Chondrocyte (in vitro differentiated cells): ENCODE data around the gene ATP1B2. TPM values are rescaled to one million over a fixed set of nuclear protein-coding genes. Genes with fewer than 3 reads are reported as not detected.

Experiments
- DNase-seq: peaks from one replicate; pipeline ENCODE4 v3.0.0; 2021; ENCODE audit warnings: mixed read lengths, low spot score
- H3K27ac Mint-ChIP-seq: one replicate; pipeline ENCODE4 v1.8.0; 2021; ENCODE audit warnings: mild to moderate bottlenecking, moderate library complexity, mixed read lengths; ENCODE audit not compliant: unreplicated experiment
- H3K27me3 Mint-ChIP-seq: 2 replicates; pipeline ENCODE4 v1.8.0; 2021; ENCODE audit warnings: low read depth, mixed read lengths
- H3K36me3 Mint-ChIP-seq: 2 replicates; pipeline ENCODE4 v1.8.0; 2021; ENCODE audit warnings: low read depth, mixed read lengths
- H3K4me1 Mint-ChIP-seq: 2 replicates; pipeline ENCODE4 v1.8.0; 2021; ENCODE audit warnings: low read depth, mild to moderate bottlenecking, mixed read lengths
- H3K4me3 Mint-ChIP-seq: one replicate; pipeline ENCODE4 v1.8.0; 2021; ENCODE audit warnings: mild to moderate bottlenecking, moderate library complexity, mixed read lengths; ENCODE audit not compliant: unreplicated experiment
- H3K9me3 Mint-ChIP-seq: 2 replicates; pipeline ENCODE4 v1.8.0; 2021; ENCODE audit warnings: low read depth, mixed read lengths
- CTCF ChIP-seq: fragments of 200-600 bp; sonication (generic); IDR thresholded peaks from 2 replicates; pipeline ENCODE4 v1.5.0; 2021; ENCODE audit warnings: antibody characterized with exemption, mild to moderate bottlenecking, moderate library complexity
- total RNA-seq: library from RNA; stranded (reverse); gene quantifications from 3 replicates; pipeline ENCODE4 v1.2.1, GENCODE V29; 2021

ATP1B2 gene
- total RNA-seq, 1 donor from 2014 or later, result 0.90 TPM

GRCh38 chr17:7676533-7676932 lies 25.8 kb downstream of the ATP1B2 start:
- Mint-ChIP-seq H3K27ac (no peak overlapping the region), H3K4me3 (no peak overlapping the region), H3K36me3 (peaks cover 31% of the 10 kb centered on the region), H3K4me1 (peaks cover 10% of the 10 kb centered on the region), H3K27me3 (no peaks in the 10 kb centered on the region), H3K9me3 (peaks cover 9% of the 10 kb centered on the region)
- no peak for DNase-seq
- TF ChIP-seq CTCF, result no peak

- H3K27me3 Mint-ChIP-seq, result no peaks in the 10 kb centered on the region
- no peak overlapping the region for H3K4me3 Mint-ChIP-seq
- peaks cover 9% of the 10 kb centered on the region for H3K9me3 Mint-ChIP-seq
- peaks cover 26% of the 10 kb centered on the region for H3K36me3 Mint-ChIP-seq
- no peak for DNase-seq
- no peak overlapping the region for H3K27ac Mint-ChIP-seq
- TF ChIP-seq CTCF, result no peak
- peaks cover 10% of the 10 kb centered on the region for H3K4me1 Mint-ChIP-seq
Measured at GRCh38 chr17:7677388-7678067, 26.8 kb downstream of the ATP1B2 start.

- Mint-ChIP-seq H3K27ac (peak overlapping the region; percentile 100), H3K4me1 (peaks cover 26% of the 10 kb centered on the region), H3K4me3 (peak overlapping the region; percentile 98), H3K27me3 (no peaks in the 10 kb centered on the region), H3K9me3 (no peaks in the 10 kb centered on the region), H3K36me3 (no peaks in the 10 kb centered on the region)
- DNase-seq, result no peak
- TF ChIP-seq CTCF, result no peak
Measured at GRCh38 chr17:7684851-7685532, 34.3 kb downstream of the ATP1B2 start.

- H3K36me3 Mint-ChIP-seq, result peaks cover 1% of the 10 kb centered on the region
- DNase-seq, result no peak
- H3K9me3 Mint-ChIP-seq, result no peaks in the 10 kb centered on the region
- no peak for TF ChIP-seq CTCF
- peak overlapping the region; percentile 100 for H3K27ac Mint-ChIP-seq
- no peaks in the 10 kb centered on the region for H3K27me3 Mint-ChIP-seq
- peaks cover 26% of the 10 kb centered on the region for H3K4me1 Mint-ChIP-seq
- peak overlapping the region; percentile 98 for H3K4me3 Mint-ChIP-seq
Measured at GRCh38 chr17:7685533-7686221, 35.0 kb downstream of the ATP1B2 start.
